CD4-positive, alpha-beta T cell treated with Interleukin-4 for 4 hours (primary cell): ENCODE data around the gene DCTN1.

Source experiments
- DNase-seq: peaks from one replicate; pipeline ENCODE4 v3.0.0-alpha.2; 2020

DCTN1 gene

DNA sequence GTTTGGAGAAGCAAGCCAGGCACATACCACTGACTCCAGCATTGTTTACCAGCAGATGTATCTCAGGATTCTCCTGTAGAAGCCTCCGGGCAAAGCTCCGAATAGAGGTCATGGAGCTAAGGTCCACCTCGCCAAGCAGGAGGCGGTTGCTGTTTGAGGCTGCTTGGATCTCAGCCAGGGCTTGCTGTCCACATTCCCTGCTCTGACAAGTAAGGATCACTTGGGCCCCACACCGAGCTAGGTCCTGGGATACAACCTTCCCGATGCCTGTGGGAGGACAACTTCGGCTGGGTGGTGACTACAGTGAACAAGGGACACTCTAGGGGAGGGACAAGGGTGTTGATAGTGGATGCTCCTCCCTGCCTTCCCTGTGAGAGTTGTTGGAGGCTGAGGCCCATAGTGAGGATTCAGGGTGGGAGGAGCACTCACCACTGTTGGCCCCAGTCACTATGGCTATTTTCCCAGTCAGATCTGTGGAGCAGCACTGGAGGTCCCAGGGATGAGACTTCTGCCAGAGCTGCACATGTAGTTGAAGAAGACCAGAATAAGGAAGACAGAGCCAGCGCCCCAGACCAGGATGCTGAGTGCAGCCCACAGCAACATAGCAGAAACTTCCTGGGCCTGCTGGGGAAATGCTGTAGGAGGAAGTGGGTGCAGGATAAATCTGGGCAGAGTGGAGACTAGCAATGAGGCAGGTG lies 33.0 kb upstream of the DCTN1 start:
- no peak for DNase-seq

DNA sequence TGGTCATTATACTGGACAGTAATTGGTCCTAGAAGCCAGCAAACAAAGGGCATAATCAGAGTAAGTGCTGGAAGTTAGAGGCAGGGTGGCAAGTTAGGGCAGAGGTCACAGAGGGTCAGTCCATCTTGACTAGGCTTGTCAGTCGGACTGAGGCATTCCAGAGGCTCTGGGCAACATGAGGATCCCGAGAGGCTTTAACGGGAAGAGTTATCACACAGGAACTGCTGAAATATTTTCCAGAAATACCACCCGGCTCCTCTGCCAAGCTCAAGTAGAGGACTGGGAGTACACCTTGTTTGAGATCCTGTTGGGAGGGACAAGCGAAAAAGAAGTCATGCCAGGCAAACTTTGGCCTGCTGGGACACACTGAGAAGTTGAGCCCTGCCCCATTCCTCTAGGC lies 27.6 kb upstream of the DCTN1 start:
- DNase-seq, result no peak

DNA sequence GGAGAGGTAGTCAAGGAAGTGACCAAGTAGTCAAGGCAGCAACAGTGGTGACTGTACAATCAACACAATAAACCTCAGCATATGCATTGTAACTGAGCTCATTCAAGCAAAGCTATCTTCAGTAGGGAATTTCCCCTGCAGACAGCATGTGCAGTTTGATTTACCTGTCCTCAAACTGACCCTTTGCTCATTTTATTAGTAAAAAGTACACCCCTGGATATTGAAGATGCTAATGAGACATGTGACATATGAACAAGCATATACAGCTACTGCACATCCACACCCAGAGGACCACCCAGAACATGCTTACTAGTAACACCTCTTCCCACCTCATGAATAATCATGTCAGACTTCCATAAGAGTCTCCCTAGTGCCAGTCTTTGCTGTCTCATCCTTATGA lies 25.9 kb upstream of the DCTN1 start:
- DNase-seq, result no peak

DNA sequence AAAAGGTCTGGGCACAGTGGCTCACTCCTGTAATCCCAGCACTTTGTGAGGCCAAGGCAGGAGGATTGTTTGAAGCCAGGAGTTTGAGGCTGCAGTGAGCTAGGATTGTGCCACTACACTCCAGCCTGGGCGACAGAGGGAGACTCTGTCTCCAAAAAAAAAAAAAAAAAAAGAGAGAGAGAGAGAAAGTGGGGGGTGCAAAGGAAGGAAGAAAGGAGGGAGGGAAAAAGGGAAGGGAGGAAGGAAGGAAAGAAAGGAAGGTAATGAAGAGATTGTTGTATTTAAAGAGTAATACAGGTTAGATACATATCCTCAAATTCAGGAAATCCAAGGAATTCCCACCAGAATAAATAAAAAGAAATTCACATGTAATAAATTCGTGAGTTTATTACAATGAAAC lies 21.8 kb upstream of the DCTN1 start:
- DNase-seq, result no peak

DNA sequence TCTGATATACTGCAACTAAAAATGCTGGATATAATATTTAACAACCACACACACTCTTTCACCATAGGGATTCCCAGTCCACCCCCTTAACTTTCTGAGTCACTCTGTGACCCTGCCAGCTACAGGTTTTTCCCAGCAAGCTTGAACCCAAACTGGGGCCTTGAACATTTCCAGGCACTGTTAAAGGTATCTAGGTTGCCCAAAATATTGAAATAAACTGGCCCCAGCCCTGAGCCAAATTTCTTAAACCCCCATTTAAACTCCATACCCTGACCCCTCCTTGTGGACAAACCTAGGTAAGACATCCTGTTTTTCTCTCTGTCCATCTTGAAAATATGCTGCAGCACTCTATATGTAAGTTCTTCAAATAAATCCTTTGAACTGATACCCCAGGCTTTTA lies 19.7 kb upstream of the DCTN1 start:
- DNase-seq, result peak; percentile 50

DNA sequence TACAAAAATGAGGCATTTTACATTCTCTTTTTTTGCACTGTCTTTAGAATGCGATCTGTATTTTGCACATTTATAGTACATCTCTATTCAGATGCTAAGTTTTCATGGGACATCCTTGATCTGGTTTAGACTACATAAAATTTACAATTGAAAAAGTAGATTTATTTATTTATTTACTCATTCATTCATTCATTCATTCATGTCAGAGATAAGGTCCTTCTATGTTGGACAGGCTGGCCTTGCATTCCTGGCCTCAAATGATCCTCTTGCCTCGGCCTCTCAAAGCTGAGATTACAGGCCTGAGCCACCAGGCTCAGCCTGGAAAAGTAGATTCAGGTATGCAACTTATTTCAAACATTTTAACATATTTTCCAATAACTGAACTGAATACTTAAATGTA lies 16.0 kb upstream of the DCTN1 start:
- DNase-seq, result no peak

DNA sequence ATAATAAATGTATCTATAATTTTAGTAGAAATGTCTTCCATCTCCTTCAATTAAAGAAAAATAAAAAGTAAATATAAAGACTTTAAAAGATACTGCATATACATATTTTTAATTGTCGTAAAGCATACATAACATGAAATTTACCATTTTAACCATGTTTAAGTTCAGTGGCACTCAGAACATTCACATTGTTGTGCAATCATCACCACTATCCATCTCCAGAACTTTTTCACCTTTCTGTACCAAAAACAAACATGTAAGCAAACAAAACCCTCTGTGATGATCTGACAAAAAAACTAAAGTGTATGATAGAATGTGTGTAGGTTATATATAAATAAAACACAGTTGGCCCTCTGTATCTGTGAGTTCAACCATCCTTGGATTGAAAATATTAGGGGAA lies 13.4 kb upstream of the DCTN1 start:
- DNase-seq, result no peak

DNA sequence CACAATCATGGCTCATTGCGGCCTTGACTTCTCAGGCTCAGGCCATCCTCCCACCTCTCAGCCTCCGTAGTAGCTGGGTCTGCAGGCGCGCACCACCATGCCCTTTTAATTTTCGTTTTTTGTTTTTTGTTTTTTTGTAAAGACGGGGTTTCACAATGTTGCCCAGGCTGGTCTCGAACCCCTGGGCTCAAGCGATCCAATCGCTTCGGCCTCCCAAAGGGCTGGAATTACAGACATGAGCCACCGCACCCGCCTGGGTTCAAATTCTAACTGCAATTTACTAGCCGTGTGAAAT lies 12.3 kb upstream of the DCTN1 start:
- no peak for DNase-seq

DNA sequence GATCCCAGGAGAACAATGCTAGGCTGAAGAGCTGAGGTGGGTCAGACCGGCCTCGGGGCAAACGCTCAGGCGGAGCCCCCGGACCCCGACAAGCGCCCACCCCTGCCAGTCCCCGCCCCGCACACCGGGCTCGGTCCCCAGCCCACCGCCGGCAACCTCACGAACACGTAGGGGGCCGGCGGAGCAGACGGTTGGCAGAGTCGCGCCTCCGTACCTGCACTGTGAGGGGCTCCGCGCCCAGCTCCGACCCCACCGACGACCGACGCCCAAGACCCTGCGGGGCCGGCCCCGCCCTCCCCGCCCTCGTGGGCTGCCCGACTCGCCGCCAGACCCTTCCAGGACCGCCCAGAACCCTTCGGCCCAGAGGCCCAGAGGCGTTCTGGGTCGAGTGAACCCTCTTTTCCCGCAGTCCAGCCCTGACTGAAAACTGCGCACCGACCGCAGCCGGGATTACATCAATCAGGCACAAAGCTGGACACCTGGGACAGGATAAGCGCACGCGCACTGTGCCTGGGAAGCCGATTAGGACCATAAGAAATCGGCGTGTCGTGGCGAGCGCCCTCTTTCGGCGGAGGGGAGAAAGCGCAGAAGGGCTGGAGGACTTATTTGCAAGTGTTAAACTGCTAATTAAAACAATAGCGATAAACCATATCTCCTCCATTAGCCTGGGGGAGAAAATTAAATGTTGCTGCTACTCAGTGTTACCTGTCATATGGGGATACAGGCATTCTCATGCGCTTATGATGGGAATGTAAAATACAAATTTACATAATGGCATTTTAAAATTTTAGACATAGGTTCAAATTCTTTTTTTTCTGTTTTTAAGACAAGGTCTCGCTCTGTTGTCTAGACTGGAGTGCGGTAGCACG lies 11.7 kb upstream of the DCTN1 start:
- DNase-seq, result peak; percentile 94

DNA sequence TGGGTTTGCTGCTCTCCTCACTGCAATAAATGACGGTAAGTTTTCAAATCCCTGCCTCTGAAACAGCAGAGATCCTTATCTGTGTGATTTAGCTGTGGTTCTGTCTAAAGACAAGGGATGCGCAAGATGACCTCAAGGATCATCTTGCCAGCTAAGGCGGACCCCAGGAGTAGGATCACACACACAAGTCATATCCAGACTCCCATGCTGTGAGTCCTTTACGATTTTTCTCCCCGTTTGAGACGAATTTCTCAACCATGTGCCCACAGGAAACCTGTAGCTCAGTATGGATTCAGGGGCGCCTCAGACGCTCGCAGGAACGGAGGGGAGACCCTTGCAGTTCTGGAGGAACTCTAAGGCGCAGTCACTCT lies 11.1 kb upstream of the DCTN1 start:
- no peak for DNase-seq

DNA sequence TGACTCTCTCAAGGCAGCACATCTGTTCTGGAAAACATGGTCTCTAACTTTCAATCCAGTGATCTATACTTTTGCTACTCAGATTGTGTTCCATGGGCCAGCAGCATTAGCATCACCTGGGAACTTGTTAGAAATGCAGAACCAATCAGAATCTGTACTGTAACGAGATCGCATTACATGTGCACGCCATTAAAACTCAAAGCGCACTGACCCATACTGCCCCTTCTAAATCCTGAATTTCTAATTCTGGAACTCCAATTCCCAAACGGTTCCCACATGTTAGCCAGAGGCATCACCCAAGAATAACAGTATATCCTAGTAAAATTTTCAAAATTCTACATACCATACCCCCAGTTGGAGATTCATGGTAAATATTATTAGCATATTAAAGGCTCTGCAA lies 10.5 kb upstream of the DCTN1 start:
- DNase-seq, result no peak

DNA sequence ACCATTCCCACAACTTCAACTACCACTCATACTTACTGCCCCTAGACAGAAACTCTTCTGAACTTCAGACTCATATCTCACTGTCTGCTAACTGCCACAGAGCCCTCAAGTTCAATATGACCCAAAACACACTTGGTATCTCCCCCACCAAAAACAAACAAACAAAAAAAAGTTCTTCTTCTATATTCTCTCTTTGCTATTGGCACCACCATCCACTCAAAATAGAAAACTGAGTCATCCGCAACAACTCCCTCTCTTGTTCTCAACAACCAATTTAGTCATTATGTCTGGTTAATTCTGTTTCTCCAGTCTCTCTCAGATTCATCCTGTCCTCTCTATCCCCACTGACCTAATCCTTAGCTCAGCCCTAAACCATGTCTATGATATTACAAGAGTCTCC lies 7.2 kb upstream of the DCTN1 start:
- no peak for DNase-seq

DNA sequence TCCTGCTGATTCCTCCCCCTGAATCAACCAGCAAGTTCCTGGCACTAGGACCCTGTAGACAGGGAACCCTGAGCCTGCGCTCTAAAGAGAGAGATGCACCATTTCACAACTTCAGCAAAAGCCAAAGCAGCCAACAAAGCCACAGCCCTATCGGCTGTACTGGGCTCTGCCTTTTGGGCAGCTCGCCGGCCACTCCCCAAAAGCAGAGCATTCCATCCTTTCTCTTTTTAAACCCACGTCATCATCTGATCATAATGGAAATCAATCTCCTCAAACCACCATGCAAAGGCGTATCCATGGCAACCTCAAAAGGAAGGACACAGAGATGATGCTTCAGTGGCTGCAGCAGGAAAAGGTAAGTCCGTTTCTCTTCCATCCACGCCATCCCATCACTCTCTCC lies 5.3 kb upstream of the DCTN1 start:
- DNase-seq, result no peak

DNA sequence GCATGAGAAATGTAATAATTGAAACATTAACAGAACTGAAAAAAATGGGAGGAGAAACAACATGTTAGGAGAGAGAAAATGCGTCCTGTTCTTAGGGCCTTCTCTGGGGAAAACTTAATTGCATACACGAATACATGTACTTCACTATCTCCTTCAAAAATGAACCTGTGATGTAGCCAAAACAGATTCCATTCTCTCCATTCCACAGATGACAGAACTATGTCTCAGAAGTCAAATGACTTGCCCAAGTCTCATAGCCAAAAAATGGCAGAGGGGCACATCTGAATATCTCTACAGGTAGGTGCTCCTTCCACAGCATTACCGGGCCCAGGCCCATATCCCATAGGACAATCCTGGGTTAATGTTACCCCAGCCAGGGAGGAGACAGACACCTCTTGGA lies 3.9 kb upstream of the DCTN1 start:
- DNase-seq, result no peak

DNA sequence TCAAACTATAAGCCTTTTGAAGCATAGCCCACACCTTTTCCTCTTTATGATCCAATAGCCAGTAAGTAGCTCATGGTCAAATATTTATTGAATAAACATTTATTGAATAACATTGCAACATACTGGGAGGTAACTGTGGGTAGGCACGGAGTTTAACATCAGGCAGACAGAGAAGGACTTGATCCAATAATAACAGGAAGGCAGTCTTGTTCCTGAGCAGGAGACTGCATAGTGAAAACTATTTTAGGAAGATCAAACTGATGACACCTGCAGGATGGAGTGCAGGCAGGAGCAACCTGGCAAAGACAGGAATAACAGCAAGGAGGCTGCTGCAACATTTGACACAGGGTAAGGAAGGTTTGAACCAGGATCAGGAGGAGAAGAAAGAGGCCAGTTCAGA lies 3.1 kb upstream of the DCTN1 start:
- no peak for DNase-seq

DNA sequence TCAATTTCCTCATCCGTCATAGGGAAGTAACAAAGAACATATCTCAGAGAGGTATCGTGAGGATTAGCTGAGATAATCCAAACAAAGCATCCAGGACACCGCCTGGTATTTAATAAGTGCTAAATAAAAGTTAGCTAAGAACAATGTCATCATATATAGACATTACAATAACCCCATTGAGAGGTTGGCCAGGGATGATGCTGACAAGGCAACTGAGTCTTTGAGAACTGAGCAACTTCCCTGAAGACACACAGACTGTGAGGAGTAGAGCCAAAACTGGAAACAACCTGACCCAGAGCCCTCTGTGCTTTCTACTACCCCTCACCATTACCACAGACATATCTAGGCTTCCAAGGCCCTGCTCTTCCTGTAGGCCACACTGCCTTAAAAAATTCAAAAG lies 1.6 kb upstream of the DCTN1 start:
- no peak for DNase-seq

DNA sequence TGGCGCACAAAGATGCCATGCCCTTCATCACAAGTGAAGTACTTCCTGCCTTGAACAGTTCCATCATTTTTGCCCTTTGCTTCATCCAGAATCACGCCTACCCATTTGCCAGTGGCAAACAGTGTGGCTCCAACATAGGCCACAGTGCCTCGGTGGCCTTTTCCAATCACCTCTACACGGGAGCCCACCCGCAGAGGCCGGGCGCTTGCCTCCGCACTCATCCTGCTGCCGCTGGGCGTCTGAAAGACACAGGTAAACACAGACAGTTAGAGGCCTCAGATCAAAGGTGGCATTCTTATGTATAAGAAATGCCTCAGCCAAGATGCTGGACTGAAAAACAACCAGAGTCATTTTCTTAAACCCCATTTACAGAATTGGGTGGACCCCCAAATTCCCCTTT lies 2.1 kb downstream of the DCTN1 start:
- DNase-seq, result no peak

DNA sequence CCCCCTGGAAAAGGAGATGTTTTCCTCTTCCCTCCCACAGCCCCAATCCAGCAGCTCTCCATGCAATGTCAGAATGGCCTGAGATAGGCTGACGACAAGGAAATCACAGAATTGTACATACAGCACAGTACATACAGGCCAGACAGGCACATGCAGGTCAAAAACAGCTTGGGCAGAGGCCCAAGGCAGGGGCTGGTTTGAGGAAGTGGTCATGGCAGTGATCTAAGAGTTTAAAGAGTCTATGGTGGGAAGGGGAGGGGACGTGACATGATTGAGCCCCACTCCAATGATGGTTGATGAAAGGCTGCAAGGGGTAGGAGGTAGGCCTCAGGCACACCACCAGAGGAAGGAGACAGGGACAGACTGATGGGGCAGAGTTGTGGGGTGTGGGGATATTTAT lies 4.3 kb downstream of the DCTN1 start:
- no peak for DNase-seq

DNA sequence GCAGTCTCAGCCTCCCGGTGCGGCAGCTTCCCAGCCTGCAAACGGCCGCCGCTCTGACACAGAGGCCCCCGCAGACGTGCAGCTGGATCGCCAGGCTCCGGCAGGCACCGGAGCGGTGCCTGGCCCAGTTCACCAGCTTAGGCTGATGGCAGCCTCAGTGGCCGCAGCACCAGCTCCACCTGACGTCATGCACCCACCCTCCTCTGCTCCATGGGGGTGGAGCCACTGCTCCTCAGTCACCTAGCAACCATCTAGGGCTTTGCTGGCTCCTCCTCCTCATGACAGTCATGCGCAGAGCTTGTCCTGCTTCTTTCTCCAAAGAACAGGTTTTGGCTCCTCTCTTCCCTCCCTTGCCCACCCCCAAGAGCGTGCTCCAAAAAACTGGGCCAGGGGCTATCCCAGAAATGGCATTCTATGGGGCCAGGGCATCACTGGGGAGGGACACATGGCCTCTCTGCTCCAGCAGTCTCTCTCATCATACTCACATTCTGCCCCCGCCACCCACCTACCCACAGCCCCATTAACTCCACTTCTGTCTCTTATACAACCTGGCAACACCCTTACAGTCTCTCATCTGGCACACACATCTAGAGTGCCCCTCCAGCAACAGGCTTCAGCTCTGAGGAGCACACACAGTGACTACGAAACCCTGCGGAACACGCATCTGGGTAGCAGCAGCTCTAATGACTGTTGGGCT lies 5.5 kb downstream of the DCTN1 start:
- DNase-seq, result no peak

DNA sequence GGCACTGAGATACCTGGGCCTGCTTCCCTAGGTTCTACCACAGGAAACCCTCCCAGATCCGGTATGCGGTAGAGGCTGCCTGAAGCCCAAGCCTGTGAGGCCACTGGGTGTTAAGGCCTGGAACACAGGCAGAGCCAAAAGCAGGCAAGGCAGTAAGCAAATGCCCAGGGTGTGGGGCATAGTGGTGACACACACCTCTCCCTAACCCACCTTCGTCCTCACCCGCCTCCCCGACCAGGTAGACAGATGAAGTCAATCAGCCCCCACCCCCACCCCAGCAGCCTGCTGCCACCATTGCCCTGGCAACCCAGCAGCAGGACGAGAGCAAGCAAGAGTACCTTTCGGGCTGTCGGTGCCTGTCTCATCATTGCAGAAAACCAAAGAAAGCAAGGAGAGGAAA lies 6.1 kb downstream of the DCTN1 start:
- DNase-seq, result no peak

DNA sequence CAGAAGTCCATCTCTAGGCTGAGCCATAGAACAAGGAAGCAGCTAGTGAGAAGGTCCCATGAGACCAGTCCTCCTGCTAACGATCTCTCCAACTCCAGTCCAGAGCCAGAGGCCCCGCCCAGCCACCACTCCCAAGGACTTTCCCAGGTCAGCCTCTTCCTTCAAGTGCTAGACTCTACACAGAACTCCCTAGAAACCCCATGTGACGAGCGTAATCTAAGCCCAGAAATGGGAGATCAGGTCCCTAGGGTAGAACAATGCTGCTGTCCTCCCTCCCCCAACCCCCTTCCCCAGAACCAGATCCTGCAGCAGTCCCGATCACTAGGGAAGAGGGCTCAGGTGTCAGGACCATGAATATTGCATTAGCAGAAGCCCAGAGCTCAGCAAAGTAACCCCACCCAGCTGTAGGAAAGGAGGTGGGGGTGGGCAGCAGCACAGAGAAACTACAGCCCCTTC lies 6.9 kb downstream of the DCTN1 start:
- DNase-seq, result no peak

DNA sequence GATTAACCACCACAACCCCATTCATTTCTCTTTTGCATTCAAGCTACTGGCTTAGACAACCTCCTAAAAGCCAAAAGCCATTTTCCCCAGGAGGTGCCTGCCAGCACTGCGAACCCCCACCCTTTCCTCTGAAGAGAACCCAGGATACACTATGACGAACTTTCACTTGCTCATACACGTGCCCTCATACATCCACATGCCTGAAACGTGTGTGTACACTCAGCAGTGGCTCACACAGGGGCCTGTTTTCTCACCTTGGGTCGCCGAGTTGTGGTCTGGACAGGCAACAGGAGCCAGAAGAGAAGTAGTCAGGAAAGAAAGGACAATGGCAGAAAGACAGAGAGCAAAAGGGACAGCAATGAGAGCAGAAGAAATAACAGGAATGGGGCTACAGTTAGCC lies 7.4 kb downstream of the DCTN1 start:
- no peak for DNase-seq

DNA sequence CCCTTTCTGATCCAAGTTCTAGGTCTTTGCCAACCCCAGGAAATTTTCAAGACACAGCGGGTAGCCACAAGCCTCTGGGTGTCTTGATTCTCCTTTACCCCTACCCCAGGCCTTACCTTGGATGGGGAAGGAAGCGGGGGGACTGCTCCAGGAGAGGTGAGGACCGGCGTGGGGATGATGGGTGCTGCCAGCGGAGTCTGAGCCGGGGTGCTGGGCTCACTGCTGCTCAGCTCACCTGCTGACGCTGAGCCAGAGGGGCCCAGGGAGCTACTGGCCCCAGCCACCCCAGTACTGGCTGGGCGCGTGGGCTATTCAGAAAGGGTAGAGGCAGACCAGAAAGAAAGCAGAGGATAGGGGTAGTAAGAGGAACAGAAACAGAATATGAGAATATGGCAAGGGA lies 8.7 kb downstream of the DCTN1 start:
- DNase-seq, result no peak

DNA sequence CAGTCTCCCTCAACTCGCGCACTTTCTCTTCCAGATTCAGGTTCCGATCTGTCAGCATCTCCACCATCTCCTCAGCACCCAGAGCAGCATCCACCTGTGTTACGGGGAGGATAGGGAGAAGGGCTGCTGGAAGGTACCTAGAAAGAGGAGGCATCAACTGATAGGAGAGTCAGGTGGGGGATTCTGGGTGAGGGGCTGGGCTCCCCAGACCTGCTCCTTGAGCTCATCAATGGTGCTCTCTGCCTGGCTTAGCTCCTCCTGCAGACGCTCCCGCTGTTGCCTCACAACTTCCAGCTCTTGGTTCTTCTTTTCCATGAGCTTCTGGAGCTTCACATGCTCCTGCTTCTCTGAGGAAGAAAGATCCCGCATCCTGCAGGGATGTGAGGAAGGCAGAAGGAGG lies 10.1 kb downstream of the DCTN1 start:
- DNase-seq, result no peak
